Natural killer cell (primary cell): ENCODE data around the gene PANX2. TPM values are rescaled to one million over a fixed set of nuclear protein-coding genes. Genes with fewer than 3 reads are reported as not detected.

Experiments used
- ATAC-seq, 3 donors: fragments of 150-1000 bp in 2 of 3; fragments of 200-7000 bp in 1 of 3; cut with Tn5 transposase; 1 replicate in 1 of 3; 2 replicates in 2 of 3; pipeline ENCODE4 v1.10.0; 2021; ENCODE audit warnings: mild to moderate bottlenecking in 2 of 3, moderate library complexity in 2 of 3
- DNase-seq, 2 donors: peaks; one replicate each; pipeline versions ENCODE4 v3.0.0 to v3.0.0-alpha.2; 2013 to 2021; ENCODE audit warnings: mixed read lengths in 1 of 2
- H3K27ac ChIP-seq: one replicate; pipeline ENCODE4 v1.5.1; 2013; ENCODE audit warnings: mild to moderate bottlenecking, low read length
- H3K27me3 ChIP-seq: one replicate; pipeline ENCODE4 v1.6.1; 2013; ENCODE audit warnings: low read length; ENCODE audit not compliant: control insufficient read depth, insufficient read depth
- H3K36me3 ChIP-seq: one replicate; pipeline ENCODE4 v1.6.1; 2013; ENCODE audit warnings: low read length; ENCODE audit not compliant: control insufficient read depth, insufficient read depth
- H3K4me1 ChIP-seq: one replicate; pipeline ENCODE4 v1.6.1; 2013; ENCODE audit warnings: low read length; ENCODE audit not compliant: control insufficient read depth, insufficient read depth
- H3K4me3 ChIP-seq: one replicate; pipeline ENCODE4 v1.5.1; 2013; ENCODE audit warnings: low read length
- H3K9me3 ChIP-seq: one replicate; pipeline ENCODE4 v1.6.1; 2013; ENCODE audit warnings: low read length; ENCODE audit not compliant: control insufficient read depth, insufficient read depth
- H3K27ac Mint-ChIP-seq, 2 donors: one replicate each; pipeline ENCODE4 v1.8.0; 2022; ENCODE audit warnings: mild to moderate bottlenecking in 2 of 2, mixed read lengths in 2 of 2, moderate library complexity in 1 of 2
- H3K27me3 Mint-ChIP-seq, 2 donors: one replicate each; pipeline ENCODE4 v1.8.0; 2022; ENCODE audit warnings: low read depth in 2 of 2, mixed read lengths in 2 of 2
- H3K36me3 Mint-ChIP-seq: one replicate; pipeline ENCODE4 v1.8.0; 2022; ENCODE audit warnings: mixed read lengths
- H3K4me1 Mint-ChIP-seq, 2 donors: one replicate each; pipeline ENCODE4 v1.8.0; 2022; ENCODE audit warnings: mixed read lengths in 2 of 2
- H3K4me3 Mint-ChIP-seq: one replicate; pipeline ENCODE4 v1.8.0; 2022; ENCODE audit warnings: mild to moderate bottlenecking, moderate library complexity, mixed read lengths
- H3K9me3 Mint-ChIP-seq, 2 donors: one replicate each; pipeline ENCODE4 v1.8.0; 2022; ENCODE audit warnings: mixed read lengths in 2 of 2
- WGBS: methylation state at CpG from one replicate; pipeline ENCODE4 v1.1.7; 2013; ENCODE audit warnings: missing lambda C conversion rate; ENCODE audit not compliant: insufficient coverage; 5-methylcytosine and 5-hydroxymethylcytosine counted together
- intact Hi-C: fragments of 100-400 bp; cut with micrococcal nuclease; formaldehyde crosslinking; loops from one replicate; pipeline ENCODE4 v1.14.2; 2022
- total RNA-seq, 4 donors: library from RNA; stranded (reverse); fragments of 120-200 nt in 1 of 4; gene quantifications; one replicate each; pipeline versions ENCODE4 v1.2.3 to v1.2.4, GENCODE V29; 2013 to 2022
- TF ChIP-seq, protein P1 (sequence below): fragments of 200-600 bp; IDR thresholded peaks from one replicate; pipeline ENCODE4 v1.8.0; 2022; ENCODE audit warnings: antibody characterized with exemption

The PANX2 gene
- total RNA-seq, 3 donors from 2014 or later (not counting 1 experiment from before 2014, with no cell fraction given), result 0.16 to 3.4 (median 0.27) TPM

DNA sequence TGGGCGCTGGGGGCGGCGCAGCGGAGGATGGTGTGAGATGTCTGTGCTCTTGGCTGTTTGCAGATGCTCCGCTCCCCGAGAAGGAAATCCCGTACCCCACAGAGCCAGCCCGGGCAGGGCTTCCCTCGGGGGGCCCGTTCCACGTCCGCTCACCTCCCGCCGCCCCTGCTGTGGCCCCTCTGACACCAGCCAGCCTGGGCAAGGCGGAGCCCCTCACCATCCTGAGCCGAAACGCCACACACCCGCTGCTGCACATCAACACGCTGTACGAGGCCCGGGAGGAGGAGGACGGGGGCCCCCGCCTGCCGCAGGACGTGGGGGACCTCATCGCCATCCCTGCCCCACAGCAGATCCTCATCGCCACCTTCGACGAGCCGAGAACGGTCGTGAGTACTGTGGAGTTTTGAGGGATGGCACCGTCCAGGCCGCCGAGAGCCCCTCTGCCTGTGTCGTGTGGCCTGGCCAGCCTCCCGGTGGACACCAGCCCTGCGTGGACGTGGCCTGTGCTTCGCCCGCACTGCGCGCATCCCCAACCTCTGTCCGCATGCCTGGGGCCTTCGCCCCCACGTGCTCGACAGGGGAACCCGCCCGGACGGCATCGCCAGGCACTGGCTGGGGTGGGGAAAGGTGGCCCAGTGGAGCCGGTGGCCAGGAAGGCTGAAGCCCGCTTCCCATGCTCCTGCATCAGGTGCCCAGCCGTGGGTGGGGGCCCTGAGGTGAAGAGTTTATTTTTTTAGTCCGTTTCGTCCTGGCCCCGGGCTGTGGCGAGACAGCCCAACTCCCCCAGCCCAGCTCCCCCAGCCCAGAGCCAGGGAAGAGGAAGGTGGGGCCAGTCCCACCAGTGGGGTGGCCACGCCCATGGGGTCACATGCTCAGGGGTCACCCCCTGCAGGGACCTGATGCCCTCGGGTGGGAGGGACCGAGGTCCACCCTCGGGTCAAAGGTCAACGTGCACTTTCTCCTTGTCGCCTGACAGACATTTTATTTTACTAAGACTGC, 8.6 kb downstream of the PANX2 start:
- Mint-ChIP-seq H3K4me3 (no peak overlapping the region), H3K27me3 (peaks cover 0 to 8% of the 10 kb centered on the region in 2 donors), H3K9me3 (no peaks in the 10 kb centered on the region), H3K36me3 (no peaks in the 10 kb centered on the region), H3K27ac (no peak overlapping the region), H3K4me1 (peaks cover 9 to 14% of the 10 kb centered on the region in 2 donors)
- no peak for ATAC-seq
- Histone ChIP-seq H3K4me1 (peaks cover 18% of the 10 kb centered on the region), H3K36me3 (no peaks in the 10 kb centered on the region), H3K27ac (no peak overlapping the region), H3K9me3 (no peaks in the 10 kb centered on the region), H3K4me3 (no peak overlapping the region), H3K27me3 (no peaks in the 10 kb centered on the region)
- TF ChIP-seq, protein P1, sequence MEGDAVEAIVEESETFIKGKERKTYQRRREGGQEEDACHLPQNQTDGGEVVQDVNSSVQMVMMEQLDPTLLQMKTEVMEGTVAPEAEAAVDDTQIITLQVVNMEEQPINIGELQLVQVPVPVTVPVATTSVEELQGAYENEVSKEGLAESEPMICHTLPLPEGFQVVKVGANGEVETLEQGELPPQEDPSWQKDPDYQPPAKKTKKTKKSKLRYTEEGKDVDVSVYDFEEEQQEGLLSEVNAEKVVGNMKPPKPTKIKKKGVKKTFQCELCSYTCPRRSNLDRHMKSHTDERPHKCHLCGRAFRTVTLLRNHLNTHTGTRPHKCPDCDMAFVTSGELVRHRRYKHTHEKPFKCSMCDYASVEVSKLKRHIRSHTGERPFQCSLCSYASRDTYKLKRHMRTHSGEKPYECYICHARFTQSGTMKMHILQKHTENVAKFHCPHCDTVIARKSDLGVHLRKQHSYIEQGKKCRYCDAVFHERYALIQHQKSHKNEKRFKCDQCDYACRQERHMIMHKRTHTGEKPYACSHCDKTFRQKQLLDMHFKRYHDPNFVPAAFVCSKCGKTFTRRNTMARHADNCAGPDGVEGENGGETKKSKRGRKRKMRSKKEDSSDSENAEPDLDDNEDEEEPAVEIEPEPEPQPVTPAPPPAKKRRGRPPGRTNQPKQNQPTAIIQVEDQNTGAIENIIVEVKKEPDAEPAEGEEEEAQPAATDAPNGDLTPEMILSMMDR, result no peak
- no peak for DNase-seq
- 90% methylated on average over 61 of the region's 64 CpGs for WGBS
- intact Hi-C loops, result no loop called here

DNA sequence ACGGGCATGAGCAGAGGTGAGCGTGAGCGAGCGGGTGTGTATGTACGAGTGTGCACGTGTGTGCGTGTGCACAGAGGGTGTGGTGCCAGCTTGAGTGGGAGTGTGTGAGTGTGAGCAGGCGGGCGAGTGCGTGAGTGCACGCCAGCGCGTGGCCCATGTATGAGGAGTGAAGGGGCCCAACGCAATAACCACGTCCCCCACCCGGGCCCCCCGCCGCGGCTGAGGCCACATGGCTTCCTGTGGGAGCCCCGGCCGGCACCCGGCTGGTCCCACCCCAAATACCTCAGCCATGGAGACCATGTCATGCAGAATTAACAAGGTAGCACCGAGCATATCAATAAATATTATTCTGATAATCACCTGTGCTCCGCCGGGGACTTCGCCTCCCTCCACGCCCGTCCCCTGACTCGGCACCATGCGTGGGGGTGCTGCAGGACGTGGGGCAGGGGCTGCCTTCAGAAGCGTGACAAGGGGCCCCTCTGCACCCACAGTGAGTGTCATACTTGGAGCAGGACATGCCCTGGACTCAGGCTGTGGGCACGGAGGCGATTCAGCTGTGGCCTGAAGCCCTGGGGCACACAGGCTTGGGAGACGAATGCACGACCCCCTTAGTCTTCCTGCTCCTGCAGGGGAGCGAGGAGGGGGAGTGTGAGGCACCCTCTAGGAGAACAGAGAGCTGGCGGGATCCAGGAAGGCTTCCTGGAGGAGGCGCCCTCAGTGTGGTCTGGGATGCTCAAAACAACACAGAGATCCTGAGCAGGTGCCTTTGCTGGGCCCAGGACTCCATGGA, 9.6 kb downstream of the PANX2 start:
- H3K27ac Mint-ChIP-seq, result no peak overlapping the region
- no peak overlapping the region for H3K4me3 Mint-ChIP-seq
- H3K9me3 Mint-ChIP-seq, result no peaks in the 10 kb centered on the region
- DNase-seq (no peak), ATAC-seq (no peak)
- peaks cover 9 to 19% of the 10 kb centered on the region in 2 donors for H3K4me1 Mint-ChIP-seq
- H3K36me3 ChIP-seq, result no peaks in the 10 kb centered on the region
- no peak overlapping the region for H3K4me3 ChIP-seq
- intact Hi-C loops, result no loop called here
- peaks cover 0 to 8% of the 10 kb centered on the region in 2 donors for H3K27me3 Mint-ChIP-seq
- 45% methylated on average over 39 of the region's 39 CpGs for WGBS
- TF ChIP-seq, protein P1, result no peak
- H3K4me1 ChIP-seq, result peaks cover 26% of the 10 kb centered on the region
- no peaks in the 10 kb centered on the region for H3K9me3 ChIP-seq
- no peak overlapping the region for H3K27ac ChIP-seq
- H3K36me3 Mint-ChIP-seq, result no peaks in the 10 kb centered on the region
- no peaks in the 10 kb centered on the region for H3K27me3 ChIP-seq

DNA sequence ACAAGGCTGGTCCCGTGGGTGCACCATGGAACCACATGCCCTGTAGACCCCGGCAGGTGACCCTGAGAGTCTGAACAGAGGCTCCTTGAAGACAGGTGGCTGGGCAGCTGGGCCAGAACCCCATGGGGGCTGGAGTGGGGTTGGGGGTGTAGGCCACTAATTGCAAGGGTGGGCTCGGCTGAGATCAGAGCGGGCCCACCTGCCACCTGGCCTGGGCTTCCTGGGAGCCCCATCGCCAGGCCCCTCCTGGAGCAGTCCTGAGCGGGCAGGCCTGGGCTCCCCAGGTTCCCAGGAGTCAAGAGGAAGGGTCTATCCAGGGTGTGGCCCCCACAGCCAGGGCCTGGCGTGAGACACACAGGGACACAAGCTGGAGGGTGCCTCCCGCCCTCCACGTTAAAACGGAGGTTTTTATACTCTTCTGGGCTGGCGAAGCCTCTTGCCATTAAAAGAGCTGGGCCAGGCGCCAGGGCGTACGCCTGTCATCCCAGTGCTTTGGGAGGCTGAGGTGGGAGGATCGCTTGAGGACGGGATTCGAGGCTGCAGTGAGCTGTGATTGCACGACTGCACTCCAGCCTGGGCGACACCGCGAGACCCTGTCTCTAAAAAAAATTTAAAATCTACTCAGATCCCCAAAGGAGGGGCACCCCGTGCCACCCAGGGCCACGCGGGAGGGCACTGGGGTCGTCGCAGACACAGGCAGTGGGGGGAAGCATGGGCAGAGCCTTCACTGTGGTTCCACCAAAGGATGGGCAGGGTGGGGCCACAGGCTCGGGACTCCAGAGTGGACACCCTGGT, 10.4 kb downstream of the PANX2 start:
- TF ChIP-seq, protein P1, result no peak
- H3K27me3 Mint-ChIP-seq, result peaks cover 0 to 8% of the 10 kb centered on the region in 2 donors
- Histone ChIP-seq H3K27me3 (no peaks in the 10 kb centered on the region), H3K4me1 (peaks cover 30% of the 10 kb centered on the region), H3K27ac (no peak overlapping the region), H3K36me3 (no peaks in the 10 kb centered on the region), H3K9me3 (no peaks in the 10 kb centered on the region), H3K4me3 (no peak overlapping the region)
- H3K36me3 Mint-ChIP-seq, result no peaks in the 10 kb centered on the region
- H3K27ac Mint-ChIP-seq, result no peak overlapping the region
- no peaks in the 10 kb centered on the region for H3K9me3 Mint-ChIP-seq
- peaks cover 9 to 19% of the 10 kb centered on the region in 2 donors for H3K4me1 Mint-ChIP-seq
- DNase-seq (no peak), ATAC-seq (no peak)
- WGBS, result 92% methylated on average over 27 of the region's 27 CpGs
- intact Hi-C loops, result no loop called here
- no peak overlapping the region for H3K4me3 Mint-ChIP-seq
